Measurements from ENCODE around the gene UBA52.

UBA52 gene

DNA sequence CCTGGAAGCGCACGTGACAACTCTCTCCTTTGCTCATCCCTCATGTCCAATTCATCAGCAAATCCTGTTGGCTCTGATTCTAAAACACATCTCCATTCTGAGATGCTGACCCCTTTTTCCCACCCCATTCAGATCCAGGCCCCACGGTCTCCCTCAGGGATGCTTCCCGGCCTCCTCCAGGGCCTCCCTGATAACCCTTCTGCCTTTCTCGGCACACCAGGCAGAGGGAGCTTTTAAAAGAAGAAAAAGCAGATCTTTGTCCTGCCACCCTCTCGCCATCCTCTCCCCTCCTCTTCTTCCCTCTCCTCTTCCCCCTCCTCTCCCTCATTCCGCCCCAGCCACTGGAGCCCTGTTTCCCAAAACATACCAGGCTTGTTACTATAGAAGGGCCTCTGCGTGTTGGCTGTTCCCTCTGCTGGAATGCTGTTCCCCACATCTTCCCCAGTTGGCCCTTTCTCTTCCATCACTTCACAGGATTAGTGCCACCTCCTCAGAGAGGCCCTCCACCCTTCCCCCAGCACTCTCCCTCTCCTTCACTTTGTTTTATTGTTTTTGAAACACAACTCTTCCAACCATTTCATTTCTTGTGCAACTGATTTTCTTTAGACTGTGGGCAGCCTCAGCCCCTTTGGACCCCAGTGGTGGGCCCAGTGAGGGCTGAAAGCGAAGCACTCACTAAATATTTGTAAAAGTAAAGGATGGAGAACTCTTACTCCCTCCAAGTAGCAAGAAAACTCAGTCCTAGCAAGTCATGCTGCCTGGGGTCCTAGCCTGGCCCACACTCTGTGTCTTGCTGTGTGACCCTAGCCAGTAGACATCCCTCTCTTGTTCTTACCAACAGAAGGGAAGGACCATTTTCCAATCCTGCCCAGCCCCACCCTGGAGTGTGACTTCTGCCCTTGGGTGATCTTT, 37.4 kb downstream of the UBA52 start:
- DNase-seq (ENCODE audit: low read depth in 2 of 2) = no peak

DNA sequence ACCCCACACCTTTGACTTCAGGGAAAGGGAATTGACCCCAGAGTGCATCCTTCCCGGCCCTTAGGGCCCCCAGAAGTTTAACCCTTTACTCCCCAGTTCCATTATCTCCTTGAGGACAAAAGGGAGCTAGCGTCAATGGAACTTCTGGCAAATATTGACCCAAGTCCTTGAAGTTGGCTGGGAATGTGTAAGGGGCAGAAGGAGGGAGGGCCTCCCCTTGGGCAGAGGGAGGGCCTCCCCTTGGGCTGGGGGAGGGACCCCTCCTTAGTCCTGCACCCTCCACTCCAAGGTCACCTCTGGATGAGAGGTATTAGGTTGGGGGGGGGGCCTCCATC, 38.0 kb downstream of the UBA52 start:
- no peak for DNase-seq (ENCODE audit: low read depth in 2 of 2)

- no peak for DNase-seq (ENCODE audit: low read depth in 2 of 2)
These were observed 38.5 kb downstream of the UBA52 start for GRCh38 chr19:18610245-18610555.

DNA sequence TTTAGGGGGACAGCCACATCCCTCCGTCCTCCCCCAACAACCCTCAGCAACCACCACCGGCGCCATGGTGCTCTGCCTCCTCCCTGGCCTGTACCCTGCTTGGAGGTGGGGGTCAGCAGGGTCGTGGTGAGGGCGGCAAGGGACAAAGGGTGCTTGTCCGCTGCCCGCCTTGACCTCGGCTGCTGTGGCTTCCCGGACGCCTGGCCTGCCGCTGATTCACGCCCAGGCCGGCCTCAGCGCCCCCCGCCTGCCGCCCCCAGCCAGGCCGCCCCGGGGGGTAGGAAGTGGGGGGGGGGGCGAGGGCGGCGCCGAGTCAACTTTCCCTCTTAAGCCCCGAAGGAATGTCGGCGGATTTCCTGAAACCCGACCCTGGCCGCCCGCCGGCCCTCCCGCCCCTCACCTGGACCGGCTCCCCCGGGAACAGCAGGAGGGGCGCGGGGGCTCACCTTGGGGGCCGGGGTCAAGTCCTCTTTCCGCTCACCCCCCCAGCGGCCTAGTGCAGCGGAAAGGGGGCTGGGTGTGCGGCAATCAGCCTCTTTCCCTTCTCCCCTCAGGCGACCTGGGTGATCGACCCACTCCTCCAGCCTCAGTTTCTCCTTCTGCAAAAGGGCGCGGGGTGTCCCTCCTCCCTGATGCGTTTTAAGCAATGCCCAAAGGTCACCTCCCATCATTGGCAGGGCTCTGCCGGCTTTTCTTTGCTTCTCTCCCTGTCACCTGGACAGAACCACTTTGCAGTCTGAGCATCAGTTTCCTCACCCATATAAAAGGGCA, 39.1 kb downstream of the UBA52 start:
- no peak for DNase-seq (ENCODE audit: low read depth in 2 of 2)

- no peak for DNase-seq (ENCODE audit: low read depth in 2 of 2)
These were observed 39.8 kb downstream of the UBA52 start for GRCh38 chr19:18611327-18612050.

- no peak for DNase-seq (ENCODE audit: low read depth in 2 of 2)
These were observed 40.6 kb downstream of the UBA52 start for GRCh38 chr19:18612051-18612771.

- no peak for DNase-seq (ENCODE audit: low read depth in 2 of 2)
These were observed 41.3 kb downstream of the UBA52 start, which contains the start of gene TMEM59L for GRCh38 chr19:18612772-18613588. TMEM59L (plus strand) TSS chr19:18612870; CDS start chr19:18612959, 89 bp downstream.

DNA sequence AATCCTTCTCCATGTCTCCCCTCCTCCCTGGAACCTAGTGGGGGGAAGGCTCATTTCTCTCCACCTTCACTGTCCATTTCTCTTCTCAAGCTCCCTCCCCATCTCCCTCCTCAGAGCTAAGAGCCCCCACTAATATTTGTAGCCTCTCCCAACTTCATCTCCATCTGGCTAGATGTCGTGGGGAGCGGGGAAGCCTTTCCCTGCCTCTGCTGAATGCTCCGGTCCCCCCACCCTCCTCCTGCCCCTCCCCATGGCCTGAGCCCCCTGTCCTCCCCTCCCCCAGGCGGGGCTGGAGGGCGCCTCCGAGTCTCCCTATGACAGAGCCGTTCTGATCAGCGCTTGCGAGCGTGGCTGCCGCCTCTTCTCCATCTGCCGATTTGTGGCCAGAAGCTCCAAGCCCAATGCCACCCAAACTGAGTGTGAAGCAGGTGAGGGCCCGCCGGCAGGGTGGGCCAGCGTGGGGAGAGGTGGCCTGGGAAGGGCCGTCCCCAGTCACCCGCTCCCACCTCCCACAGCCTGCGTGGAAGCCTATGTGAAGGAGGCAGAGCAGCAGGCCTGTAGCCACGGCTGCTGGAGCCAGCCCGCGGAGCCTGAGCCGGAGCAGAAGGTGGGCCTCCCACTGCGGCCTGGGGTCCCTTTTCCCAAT, 42.1 kb downstream of the UBA52 start:
- DNase-seq (ENCODE audit: low read depth in 2 of 2) = no peak

DNA sequence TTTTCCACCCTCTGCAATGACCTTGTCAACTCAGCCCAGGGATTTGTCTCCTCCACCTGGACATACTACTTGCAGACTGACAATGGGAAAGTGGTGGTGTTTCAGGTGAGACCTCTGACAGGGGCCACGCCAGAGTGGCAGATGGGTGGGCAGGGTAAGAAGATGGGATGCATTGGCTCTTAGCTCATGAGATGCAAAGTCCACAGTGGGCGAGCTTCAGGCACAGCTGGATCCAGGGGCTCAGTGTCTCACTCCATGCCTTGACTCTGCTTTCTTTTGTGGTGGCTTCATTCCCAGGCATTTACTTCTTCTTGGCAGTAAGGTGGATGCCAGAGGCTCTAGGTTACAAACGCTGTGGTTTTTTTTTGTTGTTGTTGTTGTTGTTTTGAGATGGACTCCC, 44.4 kb downstream of the UBA52 start:
- no peak for DNase-seq (ENCODE audit: low read depth in 2 of 2)

- no peak for DNase-seq (ENCODE audit: low read depth in 2 of 2)
These were observed 45.9 kb downstream of the UBA52 start for GRCh38 chr19:18617562-18617961.

GRCh38 chr19:18618236-18618635, 46.6 kb downstream of the UBA52 start:
- no peak for DNase-seq (ENCODE audit: low read depth in 2 of 2)

GRCh38 chr19:18620311-18620710, 48.7 kb downstream of the UBA52 start:
- no peak for DNase-seq (ENCODE audit: low read depth in 2 of 2)

- DNase-seq (ENCODE audit: low read depth in 2 of 2) = no peak
These were observed 49.2 kb downstream of the UBA52 start for GRCh38 chr19:18620902-18621301.

DNA sequence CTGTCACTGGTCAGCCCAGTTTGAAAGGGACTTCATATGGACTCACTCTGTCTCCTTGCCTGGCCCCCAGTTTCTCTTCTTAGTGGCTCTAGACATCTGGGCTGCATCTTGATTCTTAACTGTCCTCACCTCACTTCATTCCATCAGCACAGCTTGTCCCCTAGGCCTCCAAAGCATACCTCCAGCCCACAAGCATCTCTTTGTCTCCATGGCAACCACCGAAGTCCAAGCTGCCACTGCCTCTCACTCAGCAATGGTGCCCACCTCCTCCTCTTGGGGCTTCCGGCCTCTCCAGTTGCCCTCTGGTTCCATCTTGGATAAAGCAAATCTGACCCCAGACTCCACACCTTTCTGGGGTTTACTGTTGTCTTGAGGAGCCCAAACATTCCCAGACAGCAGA, 55.2 kb downstream of the UBA52 start:
- DNase-seq (ENCODE audit: low read depth in 2 of 2) = no peak
